GM12878 (cell line): Measurements from ENCODE around the gene PNMA6E. TPM values are rescaled to one million over a fixed set of nuclear protein-coding genes. Genes with fewer than 3 reads are reported as not detected.

ENCODE experiments used
- ATAC-seq: fragments of 200-7000 bp; cut with Tn5 transposase; 3 replicates; pipeline ENCODE4 v1.9.1; 2020; ENCODE audit warnings: mild to moderate bottlenecking, moderate library complexity
- BruUV-seq: library from RNA; stranded (reverse); fragments of 400-500 nt; replicated peaks from 2 replicates; lab custom pipeline; 2021; lab: Mats Ljungman, UMichigan
- CTCF ChIA-PET: fragments of 300-600 bp; sonication (Branson Sonifier 250); formaldehyde crosslinking; extraction: SDS; loops from one replicate; lab custom pipeline; 2021; ENCODE audit warnings: inconsistent platforms; lab: Yijun Ruan, JAX
- POLR2A ChIA-PET: fragments of 350-600 bp; formaldehyde crosslinking; extraction: SDS; loops from one replicate; lab custom pipeline; 2021; ENCODE audit warnings: inconsistent platforms; lab: Charles Lee
- RAD21 ChIA-PET: fragments of 300-600 bp; sonication (Branson Sonifier 250); formaldehyde crosslinking; loops from one replicate; lab custom pipeline; 2023; ENCODE audit warnings: antibody characterized with exemption; ENCODE audit not compliant: unreplicated experiment; lab: Charles Lee
- SMC1A ChIA-PET: fragments of 300-600 bp; sonication (Branson Sonifier 250); formaldehyde crosslinking; loops from one replicate; lab custom pipeline; 2023; ENCODE audit not compliant: unreplicated experiment, uncharacterized antibody; lab: Charles Lee
- DNase-seq: peaks from one replicate; pipeline ENCODE4 v3.0.0-alpha.2; 2011; ENCODE audit warnings: low read depth, low spot score
- FAIRE-seq: peaks from 3 replicates; lab custom pipeline; 2011; peaks lifted over from hg19 to GRCh38; lab: Jason Lieb, UNC
- H2AFZ ChIP-seq: 2 replicates; pipeline ENCODE4 v1.6.0; 2011; ENCODE audit warnings: low read depth, low read length, control low read depth; ENCODE audit not compliant: control insufficient read depth
- H3K27ac ChIP-seq: 2 replicates; pipeline ENCODE4 v1.5.1; 2011; ENCODE audit warnings: control low read depth; ENCODE audit not compliant: control insufficient read depth, insufficient read depth
- H3K27me3 ChIP-seq, 2 experiments: replicated peaks in 1 of 2; 2 replicates each; pipeline versions ENCODE4 v1.6.0 to v1.6.1; 2011; ENCODE audit warnings: low read length in 1 of 2; ENCODE audit not compliant: control insufficient read depth in 2 of 2, insufficient read depth in 2 of 2
- H3K36me3 ChIP-seq, 2 experiments: 2 replicates each; pipeline ENCODE4 v1.5.1; 2011; ENCODE audit warnings: low read length in 1 of 2; ENCODE audit not compliant: control insufficient read depth in 2 of 2, insufficient read depth in 2 of 2
- H3K4me1 ChIP-seq: 2 replicates; pipeline ENCODE4 v1.6.1; 2011; ENCODE audit warnings: mild to moderate bottlenecking, low read length, moderate library complexity, mixed read lengths; ENCODE audit not compliant: control insufficient read depth, insufficient read depth
- H3K4me2 ChIP-seq: 2 replicates; pipeline ENCODE4 v1.6.0; 2011; ENCODE audit warnings: control low read depth; ENCODE audit not compliant: control insufficient read depth, insufficient read depth
- H3K4me3 ChIP-seq: fragments of 200-600 bp; sonication (generic); 2 replicates; pipeline ENCODE4 v1.5.1; 2016
- H3K79me2 ChIP-seq: 2 replicates; pipeline ENCODE4 v1.6.0; 2011; ENCODE audit warnings: low read length; ENCODE audit not compliant: control insufficient read depth, insufficient read depth
- H3K9ac ChIP-seq: 2 replicates; pipeline ENCODE4 v1.8.0; 2011; ENCODE audit warnings: low read length, control low read depth, mixed read lengths; ENCODE audit not compliant: control insufficient read depth, insufficient read depth
- H3K9me3 ChIP-seq: replicated peaks from 3 replicates; pipeline ENCODE4 v1.5.1; 2011; ENCODE audit warnings: mild to moderate bottlenecking, low read length; ENCODE audit not compliant: control insufficient read depth, insufficient read depth
- H4K20me1 ChIP-seq: 2 replicates; pipeline ENCODE4 v1.6.0; 2011; ENCODE audit not compliant: control insufficient read depth, insufficient read depth
- BCLAF1 ChIP-seq: fragments of 450-650 bp; IDR thresholded peaks from 2 replicates; pipeline ENCODE4 v1.6.1; 2017; ENCODE audit warnings: antibody characterized with exemption, mild to moderate bottlenecking, moderate library complexity
- CEBPB ChIP-seq, 2 experiments: fragments of 150-350 bp in 1 of 2; IDR thresholded peaks; 2 replicates each; pipeline ENCODE4 v1.6.1; 2012 to 2014; ENCODE audit warnings: low read depth in 2 of 2, low read length in 2 of 2, borderline replicate concordance in 1 of 2, inconsistent platforms in 1 of 2
- IKZF2 ChIP-seq, 2 experiments: fragments of 450-650 bp; IDR thresholded peaks; 2 replicates each; pipeline ENCODE4 v1.6.1; 2017; ENCODE audit warnings: mild to moderate bottlenecking in 2 of 2, moderate library complexity in 2 of 2
- JUND ChIP-seq: IDR thresholded peaks from 2 replicates; pipeline ENCODE4 v1.6.1; 2012; ENCODE audit warnings: low read depth, mild to moderate bottlenecking, low read length, improper control_type of control experiment, moderate library complexity
- KDM1A ChIP-seq: fragments of 200-600 bp; sonication (generic); IDR thresholded peaks from 2 replicates; pipeline ENCODE4 v1.6.1; 2016; ENCODE audit warnings: borderline replicate concordance
- MTA2 ChIP-seq: fragments of 450-650 bp; IDR thresholded peaks from 2 replicates; pipeline ENCODE4 v1.6.1; 2016; ENCODE audit warnings: low read depth, mild to moderate bottlenecking, moderate library complexity
- RFX5 ChIP-seq: IDR thresholded peaks from 2 replicates; pipeline ENCODE4 v1.6.1; 2011; ENCODE audit warnings: low read depth, low read length, improper control_type of control experiment
- SKIL ChIP-seq: fragments of 450-650 bp; IDR thresholded peaks from 2 replicates; pipeline ENCODE4 v1.6.1; 2017; ENCODE audit warnings: mild to moderate bottlenecking, low read depth, inconsistent platforms; ENCODE audit not compliant: poor library complexity, severe bottlenecking
- SP1 ChIP-seq: IDR thresholded peaks from one replicate; pipeline ENCODE4 v1.6.1; 2011; ENCODE audit warnings: low read depth, low read length
- SREBF2 ChIP-seq: IDR thresholded peaks from 2 replicates; pipeline ENCODE4 v1.6.1; 2012; ENCODE audit warnings: mild to moderate bottlenecking, low read length
- STAT1 ChIP-seq: fragments of 450-650 bp; conservative IDR thresholded peaks from 2 replicates; pipeline ENCODE4 v1.6.1; 2014; ENCODE audit warnings: antibody characterized with exemption, mild to moderate bottlenecking
- WRNIP1 ChIP-seq: IDR thresholded peaks from 2 replicates; pipeline ENCODE4 v1.6.1; 2011; ENCODE audit warnings: low read depth, low read length, improper control_type of control experiment, borderline replicate concordance
- WGBS: methylation state at CpG from one replicate; pipeline ENCODE4 v1.1.6; 2016; ENCODE audit warnings: low lambda C conversion rate; ENCODE audit not compliant: insufficient replicate concordance, insufficient coverage; ENCODE audit errors: missing lambda C conversion rate; 5-methylcytosine and 5-hydroxymethylcytosine counted together
- in situ Hi-C: fragments of 300-500 bp; cut with MboI; formaldehyde crosslinking; loops from 9 replicates; pipeline ENCODE4 v1.14.3; 2018; ENCODE audit warnings: mixed read lengths
- intact Hi-C: fragments of 100-400 bp; cut with micrococcal nuclease; formaldehyde crosslinking; loops from one replicate; pipeline ENCODE4 v1.14.2; 2022; ENCODE audit not compliant: unreplicated experiment
- polyA plus RNA-seq, 11 experiments: library from polyadenylated mRNA; depleted of rRNA in 4 of 11; unstranded in 6 of 11; stranded (reverse) in 5 of 11; fragments of >200 nt; fragmentation: Nextera tagmentation in 4 of 11; fragmentation: Illumina TruSeq in 1 of 11; extraction: Ambion mirVana in 4 of 11; extraction: Trizol in 1 of 11; gene quantifications; 1 replicate in 1 of 11; 2 replicates in 10 of 11; pipeline versions ENCODE4 v1.2.1 to v1.2.3, GENCODE V29; 2011 to 2016; ENCODE audit warnings: inconsistent platforms in 2 of 11, missing spikeins in 2 of 11, low read depth in 1 of 11
- total RNA-seq, 4 experiments: library from RNA; depleted of rRNA in 3 of 4; stranded (reverse); fragments of >200 nt in 3 of 4; fragmentation: Illumina TruSeq in 1 of 4; extraction: Trizol in 1 of 4; gene quantifications; 2 replicates each; pipeline versions ENCODE4 v1.2.1 to v1.2.3, GENCODE V29; 2013 to 2021
- TF ChIP-seq, protein P1 (sequence below): fragments of 150-350 bp; IDR thresholded peaks from 2 replicates; pipeline ENCODE4 v1.6.1; 2014; ENCODE audit warnings: mild to moderate bottlenecking, low read depth, low read length
- TF ChIP-seq, protein P2 (sequence below): fragments of 450-650 bp; formaldehyde crosslinking; IDR thresholded peaks from 2 replicates; pipeline ENCODE4 v1.4.0; 2020; ENCODE audit warnings: mild to moderate bottlenecking, moderate library complexity

The PNMA6E gene
- total and polyA plus RNA-seq, 10 of the 15 experiments (the other 5 are each of a cell fraction or from before 2014, with no cell fraction given) = not detected

GRCh38 chrX:153408221-153408721 lies 7.1 kb upstream of the PNMA6E start:
- Histone ChIP-seq H3K4me1 (no peaks in the 10 kb centered on the region), H2AFZ (no peak overlapping the region), H3K27me3 (no peaks in the 10 kb centered on the region), H3K9ac (no peak overlapping the region), H4K20me1 (no peaks in the 10 kb centered on the region), H3K4me3 (no peak overlapping the region), H3K36me3 (no peaks in the 10 kb centered on the region), H3K4me2 (no peak overlapping the region), H3K27ac (no peak overlapping the region), H3K79me2 (no peaks in the 10 kb centered on the region), H3K9me3 (no peaks in the 10 kb centered on the region; the same call in 2 of the 3 replicates)
- ChIA-PET CTCF (no interaction called here), POLR2A (no interaction called here), RAD21 (no interaction called here), SMC1A (no interaction called here)
- WGBS = 48% methylated on average over 10 of the region's 10 CpGs
- intact Hi-C loops (no loop called here), in situ Hi-C loops (no loop called here)
- BruUV-seq = no TSS peak
- DNase-seq = no peak
- no peak for ATAC-seq
- no peak for FAIRE-seq
- TF ChIP-seq SREBF2 = no peak
- TF ChIP-seq IKZF2 (IDR thresholded peaks at IDR 0.05) = no peak
- TF ChIP-seq JUND = no peak
- no peak for TF ChIP-seq WRNIP1
- TF ChIP-seq BCLAF1 = no peak
- TF ChIP-seq SKIL = no peak
- no peak for TF ChIP-seq KDM1A
- TF ChIP-seq STAT1 = no peak
- no peak for TF ChIP-seq SP1
- TF ChIP-seq, protein P1, sequence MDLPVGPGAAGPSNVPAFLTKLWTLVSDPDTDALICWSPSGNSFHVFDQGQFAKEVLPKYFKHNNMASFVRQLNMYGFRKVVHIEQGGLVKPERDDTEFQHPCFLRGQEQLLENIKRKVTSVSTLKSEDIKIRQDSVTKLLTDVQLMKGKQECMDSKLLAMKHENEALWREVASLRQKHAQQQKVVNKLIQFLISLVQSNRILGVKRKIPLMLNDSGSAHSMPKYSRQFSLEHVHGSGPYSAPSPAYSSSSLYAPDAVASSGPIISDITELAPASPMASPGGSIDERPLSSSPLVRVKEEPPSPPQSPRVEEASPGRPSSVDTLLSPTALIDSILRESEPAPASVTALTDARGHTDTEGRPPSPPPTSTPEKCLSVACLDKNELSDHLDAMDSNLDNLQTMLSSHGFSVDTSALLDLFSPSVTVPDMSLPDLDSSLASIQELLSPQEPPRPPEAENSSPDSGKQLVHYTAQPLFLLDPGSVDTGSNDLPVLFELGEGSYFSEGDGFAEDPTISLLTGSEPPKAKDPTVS = no peak
- no peak for TF ChIP-seq RFX5
- no peak for TF ChIP-seq MTA2
- no peak for TF ChIP-seq CEBPB (IDR thresholded peaks at IDR 0.05; ENCODE audit: borderline replicate concordance in 1 of 2, low read depth in 2 of 2, low read length in 2 of 2)
- TF ChIP-seq, protein P2, sequence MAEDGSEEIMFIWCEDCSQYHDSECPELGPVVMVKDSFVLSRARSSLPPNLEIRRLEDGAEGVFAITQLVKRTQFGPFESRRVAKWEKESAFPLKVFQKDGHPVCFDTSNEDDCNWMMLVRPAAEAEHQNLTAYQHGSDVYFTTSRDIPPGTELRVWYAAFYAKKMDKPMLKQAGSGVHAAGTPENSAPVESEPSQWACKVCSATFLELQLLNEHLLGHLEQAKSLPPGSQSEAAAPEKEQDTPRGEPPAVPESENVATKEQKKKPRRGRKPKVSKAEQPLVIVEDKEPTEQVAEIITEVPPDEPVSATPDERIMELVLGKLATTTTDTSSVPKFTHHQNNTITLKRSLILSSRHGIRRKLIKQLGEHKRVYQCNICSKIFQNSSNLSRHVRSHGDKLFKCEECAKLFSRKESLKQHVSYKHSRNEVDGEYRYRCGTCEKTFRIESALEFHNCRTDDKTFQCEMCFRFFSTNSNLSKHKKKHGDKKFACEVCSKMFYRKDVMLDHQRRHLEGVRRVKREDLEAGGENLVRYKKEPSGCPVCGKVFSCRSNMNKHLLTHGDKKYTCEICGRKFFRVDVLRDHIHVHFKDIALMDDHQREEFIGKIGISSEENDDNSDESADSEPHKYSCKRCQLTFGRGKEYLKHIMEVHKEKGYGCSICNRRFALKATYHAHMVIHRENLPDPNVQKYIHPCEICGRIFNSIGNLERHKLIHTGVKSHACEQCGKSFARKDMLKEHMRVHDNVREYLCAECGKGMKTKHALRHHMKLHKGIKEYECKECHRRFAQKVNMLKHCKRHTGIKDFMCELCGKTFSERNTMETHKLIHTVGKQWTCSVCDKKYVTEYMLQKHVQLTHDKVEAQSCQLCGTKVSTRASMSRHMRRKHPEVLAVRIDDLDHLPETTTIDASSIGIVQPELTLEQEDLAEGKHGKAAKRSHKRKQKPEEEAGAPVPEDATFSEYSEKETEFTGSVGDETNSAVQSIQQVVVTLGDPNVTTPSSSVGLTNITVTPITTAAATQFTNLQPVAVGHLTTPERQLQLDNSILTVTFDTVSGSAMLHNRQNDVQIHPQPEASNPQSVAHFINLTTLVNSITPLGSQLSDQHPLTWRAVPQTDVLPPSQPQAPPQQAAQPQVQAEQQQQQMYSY (CRISPR knock-in tag) = no peak
